OCI-LY1 (cell line): Measurements from ENCODE around the gene ST6GALNAC3.

Source experiments
- CTCF ChIP-seq: fragments of 200-600 bp; sonication (generic), shearing (Covaris generic); IDR thresholded peaks from 2 replicates; pipeline ENCODE4 v1.5.1; 2017; ENCODE audit warnings: mild to moderate bottlenecking, antibody characterized with exemption, low read length, moderate library complexity, mixed read lengths
- EZH2 ChIP-seq: fragments of 200-600 bp; sonication (generic), shearing (Covaris generic); IDR thresholded peaks from 2 replicates; pipeline ENCODE4 v1.8.0; 2017; ENCODE audit warnings: borderline replicate concordance, mixed run types, mild to moderate bottlenecking, antibody characterized with exemption, low read length, moderate library complexity, mixed read lengths

- TF ChIP-seq EZH2 (no peak), CTCF (no peak)
Measured at GRCh38 chr1:76601465-76601864, 526.9 kb downstream of the ST6GALNAC3 start.
